Measurements from ENCODE around the gene PAIP2. TPM values are rescaled to one million over a fixed set of nuclear protein-coding genes. Genes with fewer than 3 reads are reported as not detected.
A peak's percentile ranks its signal among the peaks of the same experiment; 100 is the strongest.

The PAIP2 gene
- total and polyA plus RNA-seq, 5 experiments from 2014 or later, result 129 to 455 (median 359) TPM

- Mint-ChIP-seq H3K27ac (peak within 1 kb of the TSS; percentile 14 to 90 (median 74)), H3K36me3 (no peaks in the 10 kb centered on the region), H3K27me3 (peaks cover 0 to under 1% (median 0%) of the 10 kb centered on the region in 5 donors), H3K9me3 (no peaks in the 10 kb centered on the region), H3K4me1 (peaks cover 23 to 65% (median 63%) of the 10 kb centered on the region in 4 donors), H3K4me3 (peak within 1 kb of the TSS in 6 of 10 donors; percentile 11 to 87 (median 66))
- peak in 7 of 10 donors; percentile 38 to 75 (median 53) for DNase-seq
- POLR2A ChIA-PET, result interaction anchor here (1.1 kb wide), 1 partner anchor 48 kb away, joined by 8 read pairs; the partner anchor contains the start of gene PAIP2
- peak; percentile 11 to 34 for ATAC-seq
Observed at GRCh38 chr5:139389701-139390638, 48.3 kb downstream of the PAIP2 start, which contains the start of gene MZB1. Gene MZB1, minus strand, starts transcription at chr5:139389913. Its CDS starts 57 bp downstream, at chr5:139389856.

GRCh38 chr5:139390639-139391569 lies 49.2 kb downstream of the PAIP2 start:
- DNase-seq (no peak), ATAC-seq (no peak)
- Mint-ChIP-seq H3K27ac (peak overlapping the region in 9 of 10 donors; percentile 3 to 90 (median 75)), H3K9me3 (no peaks in the 10 kb centered on the region), H3K27me3 (peaks cover 0 to 1% (median 0%) of the 10 kb centered on the region in 5 donors), H3K4me1 (peaks cover 20 to 56% (median 54%) of the 10 kb centered on the region in 4 donors), H3K36me3 (no peaks in the 10 kb centered on the region), H3K4me3 (peak overlapping the region in 9 of 10 donors; percentile 70 to 89 (median 85))
- POLR2A ChIA-PET, result interaction anchor here (0.7 to 4.0 kb wide), 5 partner anchors 12 to 96 kb away, joined by 4 to 19 read pairs (median 8); partner anchors contain the start of genes PAIP2 and SPATA24

GRCh38 chr5:139391570-139392323 lies 50.1 kb downstream of the PAIP2 start:
- Mint-ChIP-seq H3K4me1 (peaks cover 21 to 48% (median 47%) of the 10 kb centered on the region in 4 donors), H3K27ac (peak overlapping the region in 8 of 10 donors; percentile 53 to 90 (median 74)), H3K27me3 (peaks cover 0 to 1% (median 0%) of the 10 kb centered on the region in 5 donors), H3K4me3 (peak overlapping the region; percentile 70 to 92 (median 86)), H3K9me3 (no peaks in the 10 kb centered on the region), H3K36me3 (no peaks in the 10 kb centered on the region)
- POLR2A ChIA-PET, result interaction anchor here (0.5 to 4.0 kb wide), 9 partner anchors 9 to 819 kb away, joined by 3 to 19 read pairs (median 4); partner anchors contain the start of genes MATR3, PAIP2 and SPATA24
- ATAC-seq (peak in 1 of 2 donors; percentile 2), DNase-seq (peak in 1 of 10 donors; percentile 20)

DNA sequence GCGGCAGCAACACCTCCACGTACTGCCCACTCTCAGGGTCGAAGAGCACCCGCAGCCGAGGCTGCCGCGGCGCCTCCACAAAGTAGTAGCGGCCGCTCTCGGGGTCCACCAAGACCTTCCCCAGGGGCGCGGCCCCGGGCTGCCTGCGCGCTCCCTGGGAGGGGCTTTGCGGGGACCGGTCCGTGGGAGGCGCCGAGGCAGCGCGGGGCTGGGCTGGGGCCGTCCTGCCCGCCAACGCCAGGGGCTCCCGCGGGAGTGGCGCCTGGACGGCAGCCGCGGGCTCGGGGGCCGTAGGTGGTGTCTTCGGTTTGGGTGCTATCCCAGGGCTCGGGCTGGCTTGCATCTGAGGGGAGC lies 50.6 kb downstream of the PAIP2 start:
- Mint-ChIP-seq H3K27ac (peak overlapping the region in 2 of 10 donors; percentile 68 to 89), H3K4me1 (peaks cover 21 to 46% (median 44%) of the 10 kb centered on the region in 4 donors), H3K36me3 (no peaks in the 10 kb centered on the region), H3K9me3 (no peaks in the 10 kb centered on the region), H3K27me3 (peaks cover 0 to 1% (median 0%) of the 10 kb centered on the region in 5 donors), H3K4me3 (peak overlapping the region in 9 of 10 donors; percentile 84 to 94 (median 90))
- no peak for DNase-seq
- peak; percentile 38 to 40 for ATAC-seq
- POLR2A ChIA-PET, result interaction anchor here (0.5 to 4.0 kb wide), 7 partner anchors 11 to 819 kb away, joined by 3 to 19 read pairs (median 5); partner anchors contain the start of genes DNAJC18, MATR3, PAIP2 and SPATA24

- peak; percentile 74 to 75 for ATAC-seq
- POLR2A ChIA-PET, result interaction anchor here (0.6 to 4.0 kb wide), 5 partner anchors 10 to 99 kb away, joined by 3 to 19 read pairs (median 8); partner anchors contain the start of genes DNAJC18, MATR3, PAIP2 and SPATA24
- Mint-ChIP-seq H3K27me3 (peaks cover 0 to 1% (median 0%) of the 10 kb centered on the region in 5 donors), H3K4me1 (peaks cover 21 to 46% (median 43%) of the 10 kb centered on the region in 4 donors), H3K27ac (peak overlapping the region in 9 of 10 donors; percentile 34 to 89 (median 60)), H3K9me3 (no peaks in the 10 kb centered on the region), H3K36me3 (no peaks in the 10 kb centered on the region), H3K4me3 (peak overlapping the region; percentile 84 to 94 (median 90))
- DNase-seq, result peak; percentile 61 to 83 (median 70)
Observed at GRCh38 chr5:139392678-139393496, 51.2 kb downstream of the PAIP2 start.

DNA sequence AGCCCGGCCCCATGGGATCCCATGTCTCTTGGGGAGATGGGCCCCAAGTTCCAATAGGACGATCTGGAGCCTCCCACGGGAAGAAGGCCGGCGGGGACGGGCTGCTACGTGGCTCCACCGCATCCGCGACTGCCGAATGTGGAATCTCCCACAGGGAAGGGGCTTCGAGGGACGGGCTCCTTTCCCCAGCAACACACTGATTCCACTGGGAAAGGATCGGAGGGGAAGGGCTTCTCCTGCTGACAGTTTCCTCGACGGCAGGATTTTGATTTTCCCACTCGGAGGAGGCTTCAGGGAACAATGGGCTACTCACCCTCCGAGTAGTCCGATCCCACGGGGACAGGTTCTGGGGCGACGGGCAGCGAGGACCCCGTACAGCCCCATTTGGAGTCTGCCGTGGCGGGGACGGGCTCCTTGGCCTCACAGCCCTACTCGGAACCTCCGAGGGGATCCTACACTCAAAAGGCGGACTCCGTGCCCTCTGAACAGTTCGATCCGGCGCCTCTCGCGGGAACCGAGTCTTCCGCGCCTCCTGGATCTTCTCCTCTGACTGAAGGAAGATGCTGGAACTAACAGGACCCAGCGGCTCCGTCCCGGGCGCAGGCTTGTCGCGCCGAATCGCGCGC lies 52.0 kb downstream of the PAIP2 start:
- Mint-ChIP-seq H3K27ac (peak overlapping the region in 2 of 10 donors; percentile 67 to 89), H3K36me3 (no peaks in the 10 kb centered on the region), H3K9me3 (no peaks in the 10 kb centered on the region), H3K4me1 (peaks cover 19 to 43% (median 39%) of the 10 kb centered on the region in 4 donors), H3K27me3 (peaks cover 0 to 1% (median 0%) of the 10 kb centered on the region in 5 donors), H3K4me3 (peak overlapping the region; percentile 84 to 94 (median 90))
- POLR2A ChIA-PET, result interaction anchor here (0.6 to 4.0 kb wide), 5 partner anchors 10 to 100 kb away, joined by 3 to 19 read pairs (median 3); partner anchors contain the start of genes DNAJC18, MATR3 and SPATA24
- peak in 2 of 10 donors; percentile 23 for DNase-seq
- ATAC-seq, result peak in 1 of 2 donors; percentile 2

DNA sequence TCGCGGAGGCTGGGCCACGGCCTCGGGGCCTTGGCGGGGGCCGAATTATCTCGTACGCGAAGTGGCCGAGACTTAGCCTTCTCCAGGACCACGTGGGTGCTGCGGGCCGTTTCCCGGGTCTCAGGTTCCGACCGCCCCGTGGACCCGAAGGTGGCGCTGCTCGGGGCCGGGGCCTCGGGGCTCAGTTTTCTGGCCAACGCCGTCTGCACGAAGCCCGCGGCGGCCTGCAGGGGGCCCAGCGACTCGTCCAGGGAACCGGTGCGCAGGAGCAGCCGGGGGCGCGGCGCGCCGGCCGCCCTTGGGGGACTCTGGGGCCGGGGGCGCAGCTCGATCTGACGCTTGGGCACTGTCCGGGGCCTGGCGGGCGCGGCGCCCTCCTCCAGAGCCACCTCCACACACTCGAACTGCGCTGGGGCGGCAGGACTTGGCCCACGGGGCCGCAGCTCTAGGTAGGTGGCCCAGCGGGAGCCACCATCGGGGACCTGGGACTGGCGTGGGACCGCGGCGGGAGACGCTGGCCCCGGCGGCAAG lies 52.5 kb downstream of the PAIP2 start:
- Mint-ChIP-seq H3K27ac (no peak overlapping the region), H3K36me3 (peaks cover 0 to 1% (median under 1%) of the 10 kb centered on the region in 3 donors), H3K4me3 (peak overlapping the region in 8 of 10 donors; percentile 84 to 94 (median 90)), H3K27me3 (peaks cover 0 to 1% (median 0%) of the 10 kb centered on the region in 5 donors), H3K9me3 (no peaks in the 10 kb centered on the region), H3K4me1 (peaks cover 19 to 40% (median 34%) of the 10 kb centered on the region in 4 donors)
- ATAC-seq, result peak; percentile 19 to 39
- POLR2A ChIA-PET, result interaction anchor here (0.6 to 4.0 kb wide), 3 partner anchors 9 to 100 kb away, joined by 3 to 19 read pairs (median 9); partner anchors contain the start of genes MATR3 and SPATA24
- DNase-seq, result peak in 6 of 10 donors; percentile 26 to 75 (median 50)

DNA sequence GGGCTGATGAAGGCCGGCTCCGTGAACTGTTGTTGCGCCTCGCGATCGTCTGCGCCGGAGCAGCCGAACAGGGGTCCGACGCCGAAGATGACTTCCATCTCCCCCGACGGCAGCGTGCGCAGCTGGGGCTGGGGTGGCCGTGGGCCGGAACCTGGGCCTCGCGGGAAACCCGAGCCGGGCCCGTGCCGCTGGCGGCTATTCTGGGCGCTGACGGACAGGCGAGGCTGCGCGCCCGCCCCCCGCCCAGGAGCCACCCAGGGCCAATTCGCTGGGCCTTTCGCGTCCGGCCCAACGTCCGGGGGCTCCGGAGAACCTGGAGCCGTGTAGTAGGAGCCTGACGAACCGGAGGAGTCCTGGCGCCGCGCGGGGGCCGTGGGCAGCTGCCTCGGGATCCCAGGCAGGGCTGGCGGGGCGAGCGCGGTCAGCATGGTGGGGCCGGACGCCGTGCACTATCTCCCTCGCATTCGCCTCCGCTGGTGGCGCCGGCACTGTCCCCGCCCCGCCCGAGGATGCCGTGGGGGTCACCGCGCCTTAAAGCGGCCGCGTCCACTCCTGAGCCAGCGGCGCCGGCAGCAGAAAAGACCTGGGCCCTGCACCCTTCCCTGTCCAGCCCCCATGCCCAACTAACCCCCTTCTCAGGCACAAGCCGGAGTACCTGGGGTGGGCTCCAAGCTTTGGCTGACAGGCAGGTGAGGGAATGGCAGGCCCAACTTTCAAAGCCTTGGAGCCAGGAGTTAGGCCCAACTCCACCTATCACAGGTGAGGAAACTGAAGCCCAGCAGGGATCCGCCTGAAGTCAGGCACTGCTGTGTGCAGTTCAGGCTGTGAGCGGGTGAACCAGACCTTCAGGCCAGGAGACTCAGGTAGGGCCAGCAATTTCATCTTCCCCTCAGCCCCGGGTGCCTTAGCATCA lies 53.3 kb downstream of the PAIP2 start, which contains the start of gene PROB1:
PROB1 (minus strand) TSS at position 451 of the 913 bp plus-strand sequence; CDS start at position 428, 23 bp downstream.
- no peak within 1 kb of the TSS for H3K27ac Mint-ChIP-seq
- H3K36me3 Mint-ChIP-seq, result peaks cover 0 to 4% (median 3%) of the 10 kb centered on the region in 3 donors
- peaks cover 0 to 1% (median 0%) of the 10 kb centered on the region in 5 donors for H3K27me3 Mint-ChIP-seq
- peak within 1 kb of the TSS in 9 of 10 donors; percentile 30 to 94 (median 90) for H3K4me3 Mint-ChIP-seq
- POLR2A ChIA-PET, result interaction anchor here (0.6 to 4.0 kb wide), 5 partner anchors 8 to 101 kb away, joined by 3 to 19 read pairs (median 7); partner anchors contain the start of genes MATR3, PAIP2 and SPATA24
- ATAC-seq, result no peak
- DNase-seq, result no peak
- H3K4me1 Mint-ChIP-seq, result peaks cover 15 to 33% (median 29%) of the 10 kb centered on the region in 4 donors
- no peaks in the 10 kb centered on the region for H3K9me3 Mint-ChIP-seq
